Activated T-helper 17 cell treated with anti-CD3 and anti-CD28 coated beads, Interleukin-2, amount 50 U/mL, for 72 hours (primary cell): ENCODE measurements around the gene C19orf25. TPM values are rescaled to one million over a fixed set of nuclear protein-coding genes. Genes with fewer than 3 reads are reported as not detected.

Experiments used
- ATAC-seq: fragments of 150-1000 bp; cut with Tn5 transposase; replicated peaks from 2 replicates; pipeline ENCODE4 v1.10.0; 2021; ENCODE audit warnings: mild to moderate bottlenecking, moderate library complexity
- H3K27ac Mint-ChIP-seq: one replicate; pipeline ENCODE4 v1.8.0; 2022; ENCODE audit warnings: mixed read lengths
- H3K27me3 Mint-ChIP-seq: one replicate; pipeline ENCODE4 v1.8.0; 2022; ENCODE audit warnings: mixed read lengths
- H3K36me3 Mint-ChIP-seq: one replicate; pipeline ENCODE4 v1.8.0; 2022; ENCODE audit warnings: low read depth, mild to moderate bottlenecking, mixed read lengths
- H3K4me1 Mint-ChIP-seq: one replicate; pipeline ENCODE4 v1.8.0; 2022; ENCODE audit warnings: mixed read lengths
- H3K4me3 Mint-ChIP-seq: one replicate; pipeline ENCODE4 v1.8.0; 2022; ENCODE audit warnings: mild to moderate bottlenecking, mixed read lengths
- H3K9me3 Mint-ChIP-seq: one replicate; pipeline ENCODE4 v1.8.0; 2022; ENCODE audit warnings: mixed read lengths
- total RNA-seq, 2 donors: library from RNA; stranded (reverse); gene quantifications; one replicate each; pipeline ENCODE4 v1.2.3, GENCODE V29; 2022

C19orf25 gene
- total RNA-seq, 2 donors from 2014 or later = 36.5 to 37.2 TPM

GRCh38 chr19:1471010-1471514 is 8.0 kb downstream of the C19orf25 start:
- ATAC-seq = peak; percentile 52
- Mint-ChIP-seq H3K27me3 (no peaks in the 10 kb centered on the region), H3K27ac (no peak overlapping the region), H3K4me1 (no peaks in the 10 kb centered on the region), H3K36me3 (no peaks in the 10 kb centered on the region), H3K4me3 (peak overlapping the region; percentile 62), H3K9me3 (no peaks in the 10 kb centered on the region)

GRCh38 chr19:1470305-1471009 is 8.6 kb downstream of the C19orf25 start:
- peak overlapping the region; percentile 62 for H3K4me3 Mint-ChIP-seq
- ATAC-seq = peak; percentile 70
- H3K36me3 Mint-ChIP-seq = no peaks in the 10 kb centered on the region
- no peak overlapping the region for H3K27ac Mint-ChIP-seq
- H3K4me1 Mint-ChIP-seq = no peaks in the 10 kb centered on the region
- H3K9me3 Mint-ChIP-seq = no peaks in the 10 kb centered on the region
- H3K27me3 Mint-ChIP-seq = no peaks in the 10 kb centered on the region

- H3K4me3 Mint-ChIP-seq = peak overlapping the region; percentile 62
Measured at GRCh38 chr19:1470055-1470304, 9.0 kb downstream of the C19orf25 start.

GRCh38 chr19:1469255-1470054 is 9.6 kb downstream of the C19orf25 start:
- Mint-ChIP-seq H3K9me3 (no peaks in the 10 kb centered on the region), H3K4me1 (no peaks in the 10 kb centered on the region), H3K36me3 (no peaks in the 10 kb centered on the region), H3K27me3 (no peaks in the 10 kb centered on the region), H3K27ac (no peak overlapping the region), H3K4me3 (peak overlapping the region; percentile 62)
- peak; percentile 24 for ATAC-seq

More at GRCh38 chr19:1470055-1470304, 9.0 kb downstream of the C19orf25 start:
- Mint-ChIP-seq H3K9me3 (no peaks in the 10 kb centered on the region), H3K27ac (no peak overlapping the region), H3K36me3 (no peaks in the 10 kb centered on the region), H3K4me1 (no peaks in the 10 kb centered on the region), H3K27me3 (no peaks in the 10 kb centered on the region)
- ATAC-seq = peak; percentile 2

GRCh38 chr19:1468821-1469254 is 10.2 kb downstream of the C19orf25 start:
- H3K4me3 Mint-ChIP-seq = no peak overlapping the region
- no peaks in the 10 kb centered on the region for H3K36me3 Mint-ChIP-seq
- no peaks in the 10 kb centered on the region for H3K9me3 Mint-ChIP-seq
- H3K27me3 Mint-ChIP-seq = no peaks in the 10 kb centered on the region
- H3K27ac Mint-ChIP-seq = no peak overlapping the region
- ATAC-seq = peak; percentile 6
- H3K4me1 Mint-ChIP-seq = no peaks in the 10 kb centered on the region

GRCh38 chr19:1468274-1468820 is 10.7 kb downstream of the C19orf25 start:
- Mint-ChIP-seq H3K36me3 (no peaks in the 10 kb centered on the region), H3K4me3 (no peak overlapping the region), H3K27ac (no peak overlapping the region), H3K4me1 (no peaks in the 10 kb centered on the region), H3K27me3 (no peaks in the 10 kb centered on the region), H3K9me3 (no peaks in the 10 kb centered on the region)
- no peak for ATAC-seq

- Mint-ChIP-seq H3K4me3 (no peak overlapping the region), H3K4me1 (no peaks in the 10 kb centered on the region), H3K27me3 (no peaks in the 10 kb centered on the region), H3K36me3 (no peaks in the 10 kb centered on the region), H3K9me3 (no peaks in the 10 kb centered on the region), H3K27ac (no peak overlapping the region)
- ATAC-seq = no peak
Measured at GRCh38 chr19:1467490-1468273, 11.3 kb downstream of the C19orf25 start.

GRCh38 chr19:1467215-1467489 is 11.9 kb downstream of the C19orf25 start:
- Mint-ChIP-seq H3K27ac (no peak overlapping the region), H3K4me3 (no peak overlapping the region), H3K4me1 (no peaks in the 10 kb centered on the region), H3K36me3 (no peaks in the 10 kb centered on the region), H3K9me3 (no peaks in the 10 kb centered on the region), H3K27me3 (no peaks in the 10 kb centered on the region)
- no peak for ATAC-seq

GRCh38 chr19:1466461-1467214 is 12.4 kb downstream of the C19orf25 start:
- Mint-ChIP-seq H3K36me3 (no peaks in the 10 kb centered on the region), H3K27me3 (no peaks in the 10 kb centered on the region), H3K9me3 (no peaks in the 10 kb centered on the region), H3K4me1 (no peaks in the 10 kb centered on the region), H3K4me3 (no peak overlapping the region), H3K27ac (no peak overlapping the region)
- no peak for ATAC-seq

GRCh38 chr19:1466018-1466460 is 13.0 kb downstream of the C19orf25 start:
- Mint-ChIP-seq H3K36me3 (no peaks in the 10 kb centered on the region), H3K27ac (no peak overlapping the region), H3K27me3 (no peaks in the 10 kb centered on the region), H3K4me3 (no peak overlapping the region), H3K9me3 (no peaks in the 10 kb centered on the region), H3K4me1 (no peaks in the 10 kb centered on the region)
- ATAC-seq = no peak

GRCh38 chr19:1465191-1466016 is 13.6 kb downstream of the C19orf25 start:
- no peak overlapping the region for H3K27ac Mint-ChIP-seq
- no peak overlapping the region for H3K4me3 Mint-ChIP-seq
- no peaks in the 10 kb centered on the region for H3K27me3 Mint-ChIP-seq
- H3K9me3 Mint-ChIP-seq = no peaks in the 10 kb centered on the region
- ATAC-seq = no peak
- no peaks in the 10 kb centered on the region for H3K36me3 Mint-ChIP-seq
- H3K4me1 Mint-ChIP-seq = no peaks in the 10 kb centered on the region

- peaks cover 5% of the 10 kb centered on the region for H3K36me3 Mint-ChIP-seq
- H3K4me3 Mint-ChIP-seq = no peak overlapping the region
- H3K27me3 Mint-ChIP-seq = no peaks in the 10 kb centered on the region
- peaks cover 5% of the 10 kb centered on the region for H3K4me1 Mint-ChIP-seq
- no peak for ATAC-seq
- no peak overlapping the region for H3K27ac Mint-ChIP-seq
- no peaks in the 10 kb centered on the region for H3K9me3 Mint-ChIP-seq
Measured at GRCh38 chr19:1461862-1462261, 17.2 kb downstream of the C19orf25 start.
